Endodermal cell (in vitro differentiated cells): ENCODE data around the gene FOXO6. TPM values are rescaled to one million over a fixed set of nuclear protein-coding genes. Genes with fewer than 3 reads are reported as not detected.

ENCODE experiments used
- DNase-seq: peaks from one replicate; pipeline ENCODE4 v3.0.0-alpha.2; 2017
- H3K27ac ChIP-seq: 2 replicates; pipeline ENCODE4 v1.5.1; 2013; ENCODE audit warnings: mild to moderate bottlenecking, low read depth, low read length, moderate library complexity
- H3K27me3 ChIP-seq: 2 replicates; pipeline ENCODE4 v1.6.1; 2013; ENCODE audit warnings: mild to moderate bottlenecking, low read length, moderate library complexity; ENCODE audit not compliant: insufficient read depth, control insufficient read depth, poor library complexity, severe bottlenecking
- H3K36me3 ChIP-seq: 2 replicates; pipeline ENCODE4 v1.7.0; 2013; ENCODE audit warnings: mild to moderate bottlenecking, low read length, moderate library complexity; ENCODE audit not compliant: control insufficient read depth, insufficient read depth
- H3K4me1 ChIP-seq: one replicate; pipeline ENCODE4 v1.7.0; 2013; ENCODE audit warnings: low read length; ENCODE audit not compliant: control insufficient read depth, insufficient read depth
- H3K4me3 ChIP-seq: 2 replicates; pipeline ENCODE4 v1.5.1; 2013; ENCODE audit warnings: mild to moderate bottlenecking, low read length, moderate library complexity
- H3K9ac ChIP-seq: 2 replicates; pipeline ENCODE4 v1.6.1; 2013; ENCODE audit warnings: mild to moderate bottlenecking, low read length, moderate library complexity; ENCODE audit not compliant: poor library complexity, severe bottlenecking; ENCODE audit errors: extremely low read depth
- H3K9me3 ChIP-seq: 2 replicates; pipeline ENCODE4 v1.6.1; 2013; ENCODE audit warnings: mild to moderate bottlenecking, low read length, moderate library complexity; ENCODE audit not compliant: control insufficient read depth
- H3K27ac Mint-ChIP-seq: 2 replicates; pipeline ENCODE4 v1.8.0; 2020; ENCODE audit warnings: mixed read lengths
- H3K27me3 Mint-ChIP-seq: 2 replicates; pipeline ENCODE4 v1.8.0; 2021; ENCODE audit warnings: mild to moderate bottlenecking, mixed read lengths; ENCODE audit not compliant: insufficient read depth
- H3K36me3 Mint-ChIP-seq: 2 replicates; pipeline ENCODE4 v1.8.0; 2020; ENCODE audit warnings: low read depth, mixed read lengths
- H3K4me1 Mint-ChIP-seq: 2 replicates; pipeline ENCODE4 v1.8.0; 2020; ENCODE audit warnings: mixed read lengths
- H3K4me3 Mint-ChIP-seq: 2 replicates; pipeline ENCODE4 v1.8.0; 2020; ENCODE audit warnings: mild to moderate bottlenecking, moderate library complexity, mixed read lengths
- H3K9me3 Mint-ChIP-seq: 2 replicates; pipeline ENCODE4 v1.8.0; 2020; ENCODE audit warnings: mild to moderate bottlenecking, mixed read lengths
- WGBS, 2 experiments: methylation state at CpG; one replicate each; pipeline versions ENCODE4 v1.1.5 to v1.1.7; 2013; ENCODE audit warnings: missing lambda C conversion rate in 2 of 2, mixed read lengths in 1 of 2; ENCODE audit not compliant: insufficient coverage in 1 of 2, insufficient read length in 1 of 2; 5-methylcytosine and 5-hydroxymethylcytosine counted together
- total RNA-seq, 2 donors: library from RNA; stranded (reverse); fragmentation: NEBNext Ultra II Directional in 1 of 2; extraction: Animal tissue kit (Norgen Biotek cat#: 25700) in 1 of 2; gene quantifications; 2 replicates in 1 of 2; 3 replicates in 1 of 2; pipeline ENCODE4 v1.2.1, GENCODE V29; 2021
- TF ChIP-seq, protein P1 (sequence below): fragments of 200-600 bp; sonication (generic); conservative IDR thresholded peaks from 2 replicates; pipeline ENCODE4 v1.5.0; 2021; ENCODE audit warnings: antibody characterized with exemption, mild to moderate bottlenecking

Gene FOXO6
- total RNA-seq, 2 donors from 2014 or later = 1.7 to 1.8 TPM

DNA sequence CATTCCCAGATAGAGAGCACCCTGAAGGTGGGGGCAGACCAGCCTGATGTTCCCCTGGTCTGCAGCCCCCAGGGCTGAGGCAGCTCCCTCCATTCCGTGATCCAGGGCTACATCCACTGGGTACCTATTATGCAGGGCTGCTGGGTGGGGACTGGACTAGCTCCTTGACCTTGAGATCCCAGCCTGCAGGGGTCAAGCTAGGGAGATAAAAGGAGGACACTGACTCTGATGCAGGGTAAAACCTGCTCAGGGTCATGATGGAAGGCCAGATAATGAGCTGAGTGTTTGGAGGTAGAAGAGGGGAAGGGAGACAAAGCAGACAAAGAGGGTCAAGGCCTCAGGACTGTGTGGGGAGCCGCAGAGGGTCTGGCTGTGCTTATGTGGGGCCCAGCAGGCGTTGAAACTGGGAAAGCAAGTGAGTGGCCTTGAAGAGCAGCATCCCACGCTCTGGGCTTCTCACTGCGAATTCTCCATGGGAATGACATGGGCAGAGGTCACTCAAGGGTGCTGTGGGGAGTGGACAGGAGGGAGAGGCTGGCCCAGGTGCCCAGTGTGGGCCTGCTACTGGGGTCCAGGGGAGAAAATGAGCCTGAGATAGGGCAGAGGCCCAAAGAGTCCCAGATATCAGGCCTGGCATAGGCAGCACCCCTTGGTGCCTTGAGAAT is 9.7 kb downstream of the FOXO6 start:
- peaks cover 35% of the 10 kb centered on the region for H3K27me3 ChIP-seq
- Mint-ChIP-seq H3K9me3 (no peaks in the 10 kb centered on the region), H3K27me3 (peaks cover 56% of the 10 kb centered on the region), H3K36me3 (no peaks in the 10 kb centered on the region), H3K4me1 (peaks cover 23% of the 10 kb centered on the region), H3K4me3 (no peak overlapping the region), H3K27ac (no peak overlapping the region)
- peak overlapping the region; percentile 67 for H3K27ac ChIP-seq
- WGBS, 2 experiments = 73 to 86% methylated on average over 2 to 5 of the region's 5 CpGs
- H3K4me3 ChIP-seq = no peak overlapping the region
- no peaks in the 10 kb centered on the region for H3K36me3 ChIP-seq
- DNase-seq = no peak
- H3K9me3 ChIP-seq = no peaks in the 10 kb centered on the region
- TF ChIP-seq, protein P1, sequence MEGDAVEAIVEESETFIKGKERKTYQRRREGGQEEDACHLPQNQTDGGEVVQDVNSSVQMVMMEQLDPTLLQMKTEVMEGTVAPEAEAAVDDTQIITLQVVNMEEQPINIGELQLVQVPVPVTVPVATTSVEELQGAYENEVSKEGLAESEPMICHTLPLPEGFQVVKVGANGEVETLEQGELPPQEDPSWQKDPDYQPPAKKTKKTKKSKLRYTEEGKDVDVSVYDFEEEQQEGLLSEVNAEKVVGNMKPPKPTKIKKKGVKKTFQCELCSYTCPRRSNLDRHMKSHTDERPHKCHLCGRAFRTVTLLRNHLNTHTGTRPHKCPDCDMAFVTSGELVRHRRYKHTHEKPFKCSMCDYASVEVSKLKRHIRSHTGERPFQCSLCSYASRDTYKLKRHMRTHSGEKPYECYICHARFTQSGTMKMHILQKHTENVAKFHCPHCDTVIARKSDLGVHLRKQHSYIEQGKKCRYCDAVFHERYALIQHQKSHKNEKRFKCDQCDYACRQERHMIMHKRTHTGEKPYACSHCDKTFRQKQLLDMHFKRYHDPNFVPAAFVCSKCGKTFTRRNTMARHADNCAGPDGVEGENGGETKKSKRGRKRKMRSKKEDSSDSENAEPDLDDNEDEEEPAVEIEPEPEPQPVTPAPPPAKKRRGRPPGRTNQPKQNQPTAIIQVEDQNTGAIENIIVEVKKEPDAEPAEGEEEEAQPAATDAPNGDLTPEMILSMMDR = no peak
- H3K9ac ChIP-seq = no peak overlapping the region
- peaks cover 6% of the 10 kb centered on the region for H3K4me1 ChIP-seq

- Histone ChIP-seq H3K27ac (peak overlapping the region; percentile 93), H3K36me3 (no peaks in the 10 kb centered on the region), H3K4me1 (peaks cover 6% of the 10 kb centered on the region), H3K9me3 (no peaks in the 10 kb centered on the region), H3K9ac (no peak overlapping the region), H3K4me3 (no peak overlapping the region), H3K27me3 (peaks cover 27% of the 10 kb centered on the region)
- no peak overlapping the region for H3K27ac Mint-ChIP-seq
- 24 to 30% methylated on average over 6 to 7 of the region's 7 CpGs for WGBS, 2 experiments
- H3K9me3 Mint-ChIP-seq = no peaks in the 10 kb centered on the region
- H3K27me3 Mint-ChIP-seq = peaks cover 57% of the 10 kb centered on the region
- H3K36me3 Mint-ChIP-seq = no peaks in the 10 kb centered on the region
- TF ChIP-seq, protein P1 = no peak
- peak; percentile 93 for DNase-seq
- H3K4me3 Mint-ChIP-seq = no peak overlapping the region
- H3K4me1 Mint-ChIP-seq = peaks cover 23% of the 10 kb centered on the region
Measured at GRCh38 chr1:41371630-41372599, 10.7 kb downstream of the FOXO6 start.

DNA sequence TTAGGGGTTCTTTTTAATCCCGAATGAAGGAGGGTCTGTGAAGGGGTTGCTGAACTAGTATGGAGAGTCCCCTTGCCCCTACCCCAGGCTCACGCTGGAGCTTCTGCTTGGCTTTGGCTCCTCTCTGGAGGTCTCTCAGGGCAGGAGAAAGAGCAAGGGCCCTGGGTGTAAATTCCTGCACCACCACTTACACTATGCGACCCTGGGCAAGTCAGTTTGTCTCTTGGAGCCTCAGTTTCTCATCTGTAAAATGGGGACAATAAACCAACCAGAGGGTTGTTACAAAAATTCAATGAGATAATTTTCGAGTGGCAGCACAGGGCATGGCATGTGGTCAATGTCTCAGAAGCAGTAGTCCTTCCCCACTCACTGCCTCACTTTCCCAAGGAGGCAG is 11.4 kb downstream of the FOXO6 start:
- Mint-ChIP-seq H3K27me3 (peaks cover 53% of the 10 kb centered on the region), H3K4me3 (no peak overlapping the region), H3K27ac (no peak overlapping the region), H3K9me3 (no peaks in the 10 kb centered on the region), H3K4me1 (peaks cover 21% of the 10 kb centered on the region), H3K36me3 (no peaks in the 10 kb centered on the region)
- no peak overlapping the region for H3K4me3 ChIP-seq
- 67 to 94% methylated on average over 2 to 4 of the region's 4 CpGs for WGBS, 2 experiments
- peaks cover 20% of the 10 kb centered on the region for H3K27me3 ChIP-seq
- TF ChIP-seq, protein P1 = no peak
- peaks cover 6% of the 10 kb centered on the region for H3K4me1 ChIP-seq
- H3K9ac ChIP-seq = no peak overlapping the region
- H3K9me3 ChIP-seq = no peaks in the 10 kb centered on the region
- no peak for DNase-seq
- no peaks in the 10 kb centered on the region for H3K36me3 ChIP-seq
- peak overlapping the region; percentile 93 for H3K27ac ChIP-seq
